D341Med (cell line): ENCODE measurements around the gene NELL1.
A peak's percentile ranks its signal among the peaks of the same experiment; 100 is the strongest.
"Not testable (repeated sequence)": the region's sequence is repeated elsewhere in the genome, so short reads cannot be mapped to it uniquely, and the experiment has no call there.

ENCODE experiments used
- DNase-seq: peaks from one replicate; pipeline ENCODE4 v3.0.0; 2012; ENCODE audit warnings: low spot score

The NELL1 gene

GRCh38 chr11:21110415-21110814, 441.0 kb downstream of the NELL1 start:
- DNase-seq: no peak

GRCh38 chr11:21113876-21114275, 444.5 kb downstream of the NELL1 start:
- no peak for DNase-seq

- no peak for DNase-seq
Observed at GRCh38 chr11:21116009-21116408, 446.6 kb downstream of the NELL1 start.

GRCh38 chr11:21119411-21119810, 450.0 kb downstream of the NELL1 start:
- no peak for DNase-seq

- no peak for DNase-seq
Observed at GRCh38 chr11:21121991-21122390, 452.6 kb downstream of the NELL1 start.

- DNase-seq: no peak
Observed at GRCh38 chr11:21122523-21122922, 453.1 kb downstream of the NELL1 start.

- no peak for DNase-seq
Observed at GRCh38 chr11:21132146-21132720, 462.8 kb downstream of the NELL1 start.

- DNase-seq: no peak
Observed at GRCh38 chr11:21133244-21133643, 463.9 kb downstream of the NELL1 start.

GRCh38 chr11:21133722-21134121, 464.3 kb downstream of the NELL1 start:
- DNase-seq: no peak

GRCh38 chr11:21137803-21138202, 468.4 kb downstream of the NELL1 start:
- DNase-seq: no peak

GRCh38 chr11:21141557-21141956, 472.2 kb downstream of the NELL1 start:
- DNase-seq: not testable (repeated sequence)

GRCh38 chr11:21142007-21142406, 472.6 kb downstream of the NELL1 start:
- DNase-seq: peak; percentile 25

GRCh38 chr11:21144531-21144930, 475.1 kb downstream of the NELL1 start:
- no peak for DNase-seq

- DNase-seq: no peak
Observed at GRCh38 chr11:21148376-21148775, 479.0 kb downstream of the NELL1 start.

GRCh38 chr11:21160140-21160539, 490.8 kb downstream of the NELL1 start:
- no peak for DNase-seq

- no peak for DNase-seq
Observed at GRCh38 chr11:21169639-21170038, 500.3 kb downstream of the NELL1 start.

- no peak for DNase-seq
Observed at GRCh38 chr11:21173476-21173875, 504.1 kb downstream of the NELL1 start.

- DNase-seq: no peak
Observed at GRCh38 chr11:21174781-21175180, 505.4 kb downstream of the NELL1 start.

- no peak for DNase-seq
Observed at GRCh38 chr11:21177379-21177778, 508.0 kb downstream of the NELL1 start.

- no peak for DNase-seq
Observed at GRCh38 chr11:21179770-21180169, 510.4 kb downstream of the NELL1 start.

- no peak for DNase-seq
Observed at GRCh38 chr11:21180182-21180581, 510.8 kb downstream of the NELL1 start.

- no peak for DNase-seq
Observed at GRCh38 chr11:21185959-21186358, 516.6 kb downstream of the NELL1 start.

- no peak for DNase-seq
Observed at GRCh38 chr11:21190181-21190580, 520.8 kb downstream of the NELL1 start.

GRCh38 chr11:21195995-21196394, 526.6 kb downstream of the NELL1 start:
- DNase-seq: no peak

GRCh38 chr11:21198498-21198897, 529.1 kb downstream of the NELL1 start:
- no peak for DNase-seq
